Heart right ventricle (tissue), 16 donors: ENCODE measurements around the gene TBC1D24. TPM values are rescaled to one million over a fixed set of nuclear protein-coding genes. Genes with fewer than 3 reads are reported as not detected.
A peak's percentile ranks its signal among the peaks of the same experiment; 100 is the strongest.
"Not testable (repeated sequence)": the region's sequence is repeated elsewhere in the genome, so short reads cannot be mapped to it uniquely, and the experiment has no call there.

ENCODE experiments used
- ATAC-seq, 8 donors: fragments of 200-7000 bp; cut with Tn5 transposase; one replicate each; pipeline ENCODE4 v1.9.1; 2020; ENCODE audit warnings: mild to moderate bottlenecking in 8 of 8, moderate library complexity in 8 of 8, moderate number of reproducible peaks in 1 of 8
- DNase-seq, 2 donors: peaks; one replicate each; pipeline ENCODE4 v3.0.0-alpha.2; 2020
- H3K27ac ChIP-seq, 10 donors: fragments of 200-600 bp; sonication (generic) in 2 of 10; one replicate each; pipeline versions ENCODE4 v1.5.0 to v1.8.0; 2020 to 2022; ENCODE audit warnings: mild to moderate bottlenecking in 3 of 10
- H3K27me3 ChIP-seq, 7 donors: fragments of 200-600 bp; one replicate each; pipeline ENCODE4 v1.8.0; 2021 to 2022; ENCODE audit warnings: mild to moderate bottlenecking in 2 of 7
- H3K36me3 ChIP-seq, 9 donors: fragments of 200-600 bp; sonication (generic) in 1 of 9; one replicate each; pipeline versions ENCODE4 v1.5.0 to v1.8.0; 2020 to 2022; ENCODE audit warnings: mild to moderate bottlenecking in 2 of 9
- H3K4me1 ChIP-seq, 9 donors: fragments of 200-600 bp; sonication (generic) in 1 of 9; one replicate each; pipeline versions ENCODE4 v1.5.0 to v1.8.0; 2020 to 2022; ENCODE audit warnings: mild to moderate bottlenecking in 4 of 9
- H3K4me3 ChIP-seq, 10 donors: fragments of 200-600 bp; sonication (generic) in 2 of 10; one replicate each; pipeline versions ENCODE4 v1.5.0 to v1.8.0; 2020 to 2022; ENCODE audit warnings: mild to moderate bottlenecking in 7 of 10, moderate library complexity in 2 of 10
- H3K9me3 ChIP-seq, 11 donors: fragments of 200-600 bp in 10 of 11; sonication (generic) in 2 of 11; one replicate each; pipeline versions ENCODE4 v1.5.0 to v1.8.0; 2013 to 2022; ENCODE audit warnings: mild to moderate bottlenecking in 2 of 11, control low read depth in 1 of 11, moderate library complexity in 1 of 11
- WGBS, 2 donors: extraction: QIAGEN DNeasy Blood & Tissue Kit; methylation state at CpG; one replicate each; pipeline ENCODE4 v1.1.7; 2013; ENCODE audit warnings: inconsistent platforms in 1 of 2; 5-methylcytosine and 5-hydroxymethylcytosine counted together
- intact Hi-C, 10 donors: fragments of 100-400 bp; cut with DNase I; formaldehyde crosslinking; loops; one replicate each; pipeline versions ENCODE4 v1.11.1 to v1.14.2; 2022
- polyA plus RNA-seq, 2 donors: library from polyadenylated mRNA; stranded (reverse); fragments of 200-250 nt; gene quantifications; one replicate each; pipeline ENCODE4 v1.2.3, GENCODE V29; 2013
- total RNA-seq, 10 donors: library from RNA; stranded (reverse); fragmentation: NEBNext Ultra II Directional in 3 of 10; extraction: Animal tissue kit (Norgen Biotek cat#: 25700) in 3 of 10; gene quantifications; one replicate each; pipeline versions ENCODE4 v1.2.1 to v1.2.4, GENCODE V29; 2021 to 2023
- TF ChIP-seq, protein P1 (sequence below), 9 donors: fragments of 200-600 bp; sonication (generic) in 2 of 9; IDR thresholded peaks; one replicate each; pipeline versions ENCODE4 v1.5.0 to v1.8.0; 2021 to 2022; ENCODE audit warnings: antibody characterized with exemption in 9 of 9, mild to moderate bottlenecking in 5 of 9, moderate library complexity in 1 of 9
- donor health status: Arrhythmogenic right ventricular cardiomyopathy.
- donor health status: ischemic (EF 13 %, LVEDD 7.1; RV severe dilation, severe dysfunction).
- donor health status: healthy with polysubstance abuse.
- donor health status: DM: no; HTN: yes; CAD: no.
- donor health status: DM: no; HTN: no; CAD: no.
- donor health status: ischemic (EF 25% LVEDD 6.9; RV normal size, moderate dysfunction).
- donor health status: ischemic (EF 25% LVEDD 5.7; RV mildly dilated, moderate dysfunction).
- donor health status: healthy.
- donor health status: DM: yes; HTN: yes; CAD: no.
- donor health status: Ischemic cardiomyopathy.
- donor health status: ischemic (EF 35%, LVEDD 5.7; RV mildly dilated, moderate dysfunction).
- donor health status: nonischemic (EF 11% LVEDD 7.7; RV severe dilation, severe dysfunction).
- donor health status: DM: yes; HTN: yes; CAD: no.
- donor health status: PGD.
- donor health status: ischemic (EF 29% LVEDD 5.4; RV normal size, mild dysfunction).
- donor health status: nonischemic (EF 23%, LVEDD 6.1; RV moderate dilation, normal function).

TBC1D24 gene
- total and polyA plus RNA-seq, 12 donors, result 3.4 to 14.9 (median 9.0) TPM

GRCh38 chr16:2429771-2430663 is 44.9 kb upstream of the TBC1D24 start:
- Histone ChIP-seq H3K27me3 (no peaks in the 10 kb centered on the region), H3K27ac (peak overlapping the region in 9 of 10 donors; percentile 50 to 82 (median 74)), H3K9me3 (no peaks in the 10 kb centered on the region), H3K36me3 (peaks cover 0 to 35% (median 0%) of the 10 kb centered on the region in 9 donors), H3K4me3 (peak overlapping the region; percentile 41 to 94 (median 84)), H3K4me1 (peaks cover 6 to 22% (median 19%) of the 10 kb centered on the region in 9 donors)
- WGBS, 2 donors, result 5 to 6% methylated on average over 45 to 46 of the region's 46 CpGs
- intact Hi-C loops, result loop anchor here in 8 of 10 donors (1.0 to 10.0 kb wide), 9 partner anchors 39 to 163 kb away; partner anchors contain the start of genes ABCA3 (in 3 of the 8) and RNPS1 (in 1 of the 8)
- DNase-seq (no peak), ATAC-seq (peak in 2 of 8 donors; percentile 6 to 10)
- TF ChIP-seq, protein P1, sequence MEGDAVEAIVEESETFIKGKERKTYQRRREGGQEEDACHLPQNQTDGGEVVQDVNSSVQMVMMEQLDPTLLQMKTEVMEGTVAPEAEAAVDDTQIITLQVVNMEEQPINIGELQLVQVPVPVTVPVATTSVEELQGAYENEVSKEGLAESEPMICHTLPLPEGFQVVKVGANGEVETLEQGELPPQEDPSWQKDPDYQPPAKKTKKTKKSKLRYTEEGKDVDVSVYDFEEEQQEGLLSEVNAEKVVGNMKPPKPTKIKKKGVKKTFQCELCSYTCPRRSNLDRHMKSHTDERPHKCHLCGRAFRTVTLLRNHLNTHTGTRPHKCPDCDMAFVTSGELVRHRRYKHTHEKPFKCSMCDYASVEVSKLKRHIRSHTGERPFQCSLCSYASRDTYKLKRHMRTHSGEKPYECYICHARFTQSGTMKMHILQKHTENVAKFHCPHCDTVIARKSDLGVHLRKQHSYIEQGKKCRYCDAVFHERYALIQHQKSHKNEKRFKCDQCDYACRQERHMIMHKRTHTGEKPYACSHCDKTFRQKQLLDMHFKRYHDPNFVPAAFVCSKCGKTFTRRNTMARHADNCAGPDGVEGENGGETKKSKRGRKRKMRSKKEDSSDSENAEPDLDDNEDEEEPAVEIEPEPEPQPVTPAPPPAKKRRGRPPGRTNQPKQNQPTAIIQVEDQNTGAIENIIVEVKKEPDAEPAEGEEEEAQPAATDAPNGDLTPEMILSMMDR (IDR thresholded peaks at IDR 0.05), result peak in 3 of 9 donors; percentile 7 to 13 (median 7)

- H3K4me1 ChIP-seq, result peaks cover 6 to 22% (median 19%) of the 10 kb centered on the region in 9 donors
- H3K4me3 ChIP-seq, result no peak overlapping the region
- 96 to 97% methylated on average over 6 of the region's 6 CpGs for WGBS, 2 donors
- ATAC-seq, result no peak
- H3K9me3 ChIP-seq, result no peaks in the 10 kb centered on the region
- TF ChIP-seq, protein P1 (IDR thresholded peaks at IDR 0.05), result no peak
- DNase-seq, result no peak
- H3K27ac ChIP-seq, result no peak overlapping the region
- peaks cover 0 to 52% (median 0%) of the 10 kb centered on the region in 9 donors for H3K36me3 ChIP-seq
- no peaks in the 10 kb centered on the region for H3K27me3 ChIP-seq
- intact Hi-C loops, result loop anchor here in 2 of 10 donors (10.0 kb wide), 2 partner anchors 53 to 73 kb away; no protein-coding TSS in a partner anchor
Measured at GRCh38 chr16:2432286-2432685, 42.6 kb upstream of the TBC1D24 start.

DNA sequence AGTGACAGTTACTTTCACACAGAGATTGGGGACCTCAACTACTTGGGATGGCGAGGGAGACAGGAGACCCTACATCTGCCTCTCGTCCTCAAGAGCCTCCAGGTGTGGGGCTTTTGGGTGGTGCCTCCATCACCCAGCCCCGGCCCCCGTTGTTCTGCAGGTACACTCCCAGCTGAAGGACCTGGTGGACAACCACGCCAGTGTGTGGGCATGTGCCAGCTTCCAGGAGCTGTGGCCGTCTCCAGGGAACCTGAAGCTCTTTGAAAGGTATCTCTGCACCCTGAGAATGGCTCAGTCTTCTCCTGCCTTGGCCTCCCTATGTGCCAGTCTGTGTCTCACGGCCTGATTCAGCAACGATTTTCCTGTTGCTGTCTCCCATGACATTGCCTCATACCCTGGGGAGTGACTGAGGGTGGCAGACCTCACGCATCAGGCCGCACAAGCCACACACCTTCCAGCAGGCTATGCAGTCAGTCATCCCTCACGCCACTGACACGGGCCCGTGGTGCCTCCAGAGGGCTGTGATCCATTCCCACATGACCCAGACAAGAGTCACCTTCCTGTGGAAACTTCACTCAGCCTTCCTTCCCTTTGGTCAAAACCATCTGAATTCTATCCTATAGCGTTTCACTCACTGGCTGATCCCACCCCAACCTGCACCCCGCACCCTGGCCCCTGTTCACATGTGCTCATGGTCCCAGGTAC is 42.0 kb upstream of the TBC1D24 start:
- H3K27me3 ChIP-seq, result no peaks in the 10 kb centered on the region
- 95 to 96% methylated on average over 15 of the region's 15 CpGs for WGBS, 2 donors
- peaks cover 0 to 59% (median 0%) of the 10 kb centered on the region in 9 donors for H3K36me3 ChIP-seq
- no peak overlapping the region for H3K4me3 ChIP-seq
- no peaks in the 10 kb centered on the region for H3K9me3 ChIP-seq
- no peak for DNase-seq
- peaks cover 6 to 22% (median 19%) of the 10 kb centered on the region in 9 donors for H3K4me1 ChIP-seq
- intact Hi-C loops, result loop anchor here in 2 of 10 donors (10.0 kb wide), 2 partner anchors 52 to 72 kb away; no protein-coding TSS in a partner anchor
- TF ChIP-seq, protein P1 (IDR thresholded peaks at IDR 0.05), result no peak
- no peak overlapping the region for H3K27ac ChIP-seq
- no peak for ATAC-seq

DNA sequence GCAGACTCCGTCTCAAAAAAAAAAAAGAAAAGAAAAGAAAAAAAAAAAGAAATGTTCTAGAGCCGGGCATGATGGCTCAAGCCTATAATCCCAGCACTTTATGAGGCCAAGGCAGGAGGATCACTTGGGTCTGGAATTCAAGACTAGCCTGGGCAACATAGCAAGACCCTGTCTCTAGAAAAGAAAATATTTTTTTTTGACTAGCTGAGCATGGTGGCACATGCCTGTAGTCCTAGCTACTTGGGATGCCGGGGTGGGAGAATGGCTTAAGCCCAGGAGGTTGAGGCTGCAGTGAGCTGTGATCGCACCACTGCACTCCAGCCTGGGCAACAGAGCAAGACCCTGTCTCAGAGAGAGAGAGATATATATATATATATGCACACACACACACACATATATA is 39.7 kb upstream of the TBC1D24 start:
- not testable (repeated sequence) for H3K4me3 ChIP-seq, ATAC-seq, H3K9me3 ChIP-seq, H3K27me3 ChIP-seq, DNase-seq, H3K4me1 ChIP-seq, H3K27ac ChIP-seq
- intact Hi-C loops, result loop anchor here in 2 of 10 donors (10.0 kb wide), 2 partner anchors 50 to 70 kb away; no protein-coding TSS in a partner anchor
- peaks cover 0 to 82% (median 0%) of the 10 kb centered on the region in 9 donors for H3K36me3 ChIP-seq
- 96 to 99% methylated on average over 3 of the region's 4 CpGs for WGBS, 2 donors
